Fibroblast of lung (primary cell): ENCODE measurements around the gene DDR2. TPM values are rescaled to one million over a fixed set of nuclear protein-coding genes. Genes with fewer than 3 reads are reported as not detected.
"Not testable (repeated sequence)": the region's sequence is repeated elsewhere in the genome, so short reads cannot be mapped to it uniquely, and the experiment has no call there.

ENCODE experiments used
- DNase-seq, 2 donors: peaks; one replicate each; pipeline versions ENCODE4 v3.0.0 to v3.0.0-alpha.2; 2010; ENCODE audit warnings: low read depth in 2 of 2
- H2AFZ ChIP-seq: 2 replicates; pipeline ENCODE4 v1.5.1; 2012; ENCODE audit warnings: low read length, control low read depth, inconsistent platforms
- H3K27ac ChIP-seq: 2 replicates; pipeline ENCODE4 v1.5.1; 2011; ENCODE audit warnings: low read length, control low read depth; ENCODE audit not compliant: insufficient read depth
- H3K27me3 ChIP-seq: 2 replicates; pipeline ENCODE4 v1.5.1; 2011; ENCODE audit warnings: mild to moderate bottlenecking, low read length; ENCODE audit not compliant: control insufficient read depth, insufficient read depth
- H3K36me3 ChIP-seq: 2 replicates; pipeline ENCODE4 v1.5.1; 2011; ENCODE audit warnings: low read length; ENCODE audit not compliant: control insufficient read depth, insufficient read depth
- H3K4me1 ChIP-seq: 2 replicates; pipeline ENCODE4 v1.5.1; 2011; ENCODE audit warnings: low read length; ENCODE audit not compliant: control insufficient read depth, insufficient read depth; ENCODE audit errors: extremely low read depth
- H3K4me2 ChIP-seq: 2 replicates; pipeline ENCODE4 v1.5.1; 2011; ENCODE audit warnings: low read length, control low read depth; ENCODE audit not compliant: insufficient read depth; ENCODE audit errors: extremely low read depth
- H3K4me3 ChIP-seq, 4 experiments: fragments of 200-600 bp in 1 of 4; sonication (generic) in 1 of 4; replicated peaks in 1 of 4; 2 replicates each; pipeline ENCODE4 v1.5.1; 2011 to 2016; ENCODE audit warnings: low read length in 4 of 4, low read depth in 3 of 4, mild to moderate bottlenecking in 3 of 4, control low read depth in 2 of 4, inconsistent platforms in 1 of 4, mixed read lengths in 1 of 4; ENCODE audit not compliant: insufficient read depth in 1 of 4; ENCODE audit errors: control extremely low read depth in 1 of 4
- H3K79me2 ChIP-seq: 2 replicates; pipeline ENCODE4 v1.5.1; 2012; ENCODE audit warnings: mild to moderate bottlenecking, low read length, inconsistent platforms; ENCODE audit not compliant: control insufficient read depth, insufficient read depth
- H3K9ac ChIP-seq: 2 replicates; pipeline ENCODE4 v1.5.1; 2011; ENCODE audit warnings: mild to moderate bottlenecking, low read length, control low read depth; ENCODE audit not compliant: insufficient read depth
- H3K9me3 ChIP-seq: 2 replicates; pipeline ENCODE4 v1.5.1; 2012; ENCODE audit warnings: low read depth, low read length; ENCODE audit not compliant: control insufficient read depth, insufficient read depth
- H4K20me1 ChIP-seq: 2 replicates; pipeline ENCODE4 v1.5.1; 2011; ENCODE audit warnings: low read length; ENCODE audit not compliant: control insufficient read depth, insufficient read depth; ENCODE audit errors: extremely low read depth
- CTCF ChIP-seq, 2 donors: IDR thresholded peaks in 1 of 2; conservative IDR thresholded peaks in 1 of 2; 1 replicate in 1 of 2; 2 replicates in 1 of 2; pipeline ENCODE4 v1.5.1; 2011 to 2012; ENCODE audit warnings: low read length in 2 of 2, control low read depth in 1 of 2, inconsistent platforms in 1 of 2, low read depth in 1 of 2, mild to moderate bottlenecking in 1 of 2
- EZH2 ChIP-seq: IDR thresholded peaks from 2 replicates; pipeline ENCODE4 v1.5.1; 2012; ENCODE audit warnings: low read length, control low read depth, mild to moderate bottlenecking; ENCODE audit errors: missing control alignments
- polyA plus RNA-seq, 2 donors: library from polyadenylated mRNA; depleted of rRNA in 1 of 2; stranded (reverse) in 1 of 2; unstranded in 1 of 2; fragments of >200 nt; gene quantifications; 2 replicates each; pipeline ENCODE4 v1.2.1, GENCODE V29; 2011 to 2012; ENCODE audit warnings: missing spikeins in 1 of 2
- total RNA-seq: library from RNA; depleted of rRNA; stranded (reverse); fragments of >200 nt; gene quantifications from 2 replicates; pipeline ENCODE4 v1.2.1, GENCODE V29; 2014

Gene DDR2
- total and polyA plus RNA-seq, 2 donors (not counting 1 experiment from before 2014, with no cell fraction given) = 192 to 303 TPM

DNA sequence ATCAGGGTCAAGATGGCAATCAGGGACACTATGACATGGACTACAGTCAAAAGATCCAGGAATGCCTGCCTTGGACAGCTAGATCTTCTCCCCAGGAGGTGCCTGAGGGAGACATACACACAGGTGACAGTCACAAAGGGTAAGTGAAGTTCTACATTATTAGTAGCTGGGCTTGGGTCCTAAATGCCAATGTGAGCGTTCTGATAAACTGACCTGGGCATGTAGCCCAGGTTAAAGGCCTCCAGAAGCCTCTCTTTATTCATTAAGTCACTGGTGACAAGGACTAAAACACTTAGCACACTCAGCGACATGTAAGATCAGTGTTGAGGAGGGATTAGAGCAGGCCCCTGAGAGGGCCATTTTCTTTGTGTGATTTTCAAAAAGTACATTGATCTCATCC is 109.3 kb downstream of the DDR2 start:
- H3K79me2 ChIP-seq = peaks cover 13% of the 10 kb centered on the region
- H2AFZ ChIP-seq = no peak overlapping the region
- no peaks in the 10 kb centered on the region for H3K4me1 ChIP-seq
- no peaks in the 10 kb centered on the region for H4K20me1 ChIP-seq
- H3K27me3 ChIP-seq = no peaks in the 10 kb centered on the region
- no peak for DNase-seq
- no peak overlapping the region for H3K27ac ChIP-seq
- H3K4me3 ChIP-seq = no peak overlapping the region
- H3K4me2 ChIP-seq = no peak overlapping the region
- H3K9me3 ChIP-seq = no peaks in the 10 kb centered on the region
- TF ChIP-seq CTCF (conservative IDR thresholded peaks at IDR 0.05 in 1 of 2, IDR thresholded peaks at IDR 0.05 in 1 of 2; ENCODE audit: low read depth in 1 of 2, low read length in 2 of 2) (no peak), EZH2 (no peak)
- H3K36me3 ChIP-seq = peaks cover 2% of the 10 kb centered on the region
- H3K9ac ChIP-seq = no peak overlapping the region

GRCh38 chr1:162746264-162746942 is 114.1 kb downstream of the DDR2 start:
- H3K4me1 ChIP-seq, H3K27ac ChIP-seq, H3K9me3 ChIP-seq, H3K27me3 ChIP-seq, H3K36me3 ChIP-seq, DNase-seq, H3K9ac ChIP-seq, H3K79me2 ChIP-seq, H4K20me1 ChIP-seq, H3K4me2 ChIP-seq, H3K4me3 ChIP-seq, H2AFZ ChIP-seq: not testable (repeated sequence)

DNA sequence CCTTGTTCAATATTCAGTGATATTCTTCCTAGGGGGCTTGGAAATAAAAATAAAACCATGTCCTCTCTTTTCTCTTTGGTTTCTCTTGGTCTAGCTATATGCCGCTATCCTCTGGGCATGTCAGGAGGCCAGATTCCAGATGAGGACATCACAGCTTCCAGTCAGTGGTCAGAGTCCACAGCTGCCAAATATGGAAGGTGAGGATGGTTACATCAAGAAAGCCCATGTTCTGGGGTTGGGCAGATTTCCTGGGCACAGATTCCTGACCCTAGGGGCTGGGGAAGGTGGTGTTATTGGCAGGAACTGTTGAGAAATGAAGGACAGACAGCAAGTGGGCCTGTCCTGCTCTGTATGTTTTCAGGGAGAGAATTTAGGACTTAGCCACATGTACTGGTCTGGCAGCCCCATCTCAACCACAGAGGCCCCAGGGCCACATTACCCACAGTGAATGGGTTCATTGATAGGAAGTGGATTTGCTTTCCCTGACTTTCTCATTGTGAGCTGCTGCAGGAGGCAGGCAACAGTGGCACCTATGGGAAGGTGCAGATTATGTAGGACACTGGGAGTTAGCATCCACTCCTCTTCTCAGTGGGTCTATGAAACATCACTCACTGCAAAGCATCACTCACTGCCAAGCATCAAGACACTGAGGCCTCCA is 120.9 kb downstream of the DDR2 start:
- Histone ChIP-seq H3K27me3 (no peaks in the 10 kb centered on the region), H2AFZ (no peak overlapping the region), H3K4me2 (no peak overlapping the region), H4K20me1 (no peaks in the 10 kb centered on the region), H3K4me1 (peaks cover 5% of the 10 kb centered on the region), H3K9ac (no peak overlapping the region), H3K9me3 (no peaks in the 10 kb centered on the region), H3K27ac (no peak overlapping the region), H3K79me2 (peaks cover 3% of the 10 kb centered on the region), H3K4me3 (no peak overlapping the region), H3K36me3 (peaks cover 16% of the 10 kb centered on the region)
- TF ChIP-seq CTCF (conservative IDR thresholded peaks at IDR 0.05 in 1 of 2, IDR thresholded peaks at IDR 0.05 in 1 of 2; ENCODE audit: low read depth in 1 of 2, low read length in 2 of 2) = no peak
- TF ChIP-seq EZH2 = no peak
- DNase-seq = no peak
